SJCRH30 (cell line): ENCODE measurements around the gene SVEP1. TPM values are rescaled to one million over a fixed set of nuclear protein-coding genes. Genes with fewer than 3 reads are reported as not detected.
"Not testable (repeated sequence)": the region's sequence is repeated elsewhere in the genome, so short reads cannot be mapped to it uniquely, and the experiment has no call there.

Experiments used
- DNase-seq, 2 experiments: peaks; one replicate each; pipeline ENCODE4 v3.0.0-alpha.2; 2015 to 2020
- H3K27ac ChIP-seq: fragments of 250-450 bp; sonication (Bioruptor Pico); 2 replicates; pipeline ENCODE4 v1.5.1; 2020; ENCODE audit warnings: mild to moderate bottlenecking, moderate library complexity
- H3K27me3 ChIP-seq: fragments of 250-450 bp; sonication (Bioruptor Pico); 2 replicates; pipeline ENCODE4 v1.5.1; 2020; ENCODE audit warnings: mild to moderate bottlenecking, moderate library complexity
- H3K36me3 ChIP-seq: fragments of 250-450 bp; sonication (Bioruptor Pico); 2 replicates; pipeline ENCODE4 v1.5.1; 2020; ENCODE audit warnings: mild to moderate bottlenecking, moderate library complexity
- H3K4me1 ChIP-seq: fragments of 250-450 bp; sonication (Bioruptor Pico); 2 replicates; pipeline ENCODE4 v1.5.1; 2020; ENCODE audit warnings: mild to moderate bottlenecking, moderate library complexity
- H3K4me3 ChIP-seq: fragments of 250-450 bp; sonication (Bioruptor Pico); 2 replicates; pipeline ENCODE4 v1.5.1; 2020; ENCODE audit warnings: mild to moderate bottlenecking, moderate library complexity
- H3K9me3 ChIP-seq: fragments of 250-450 bp; sonication (Bioruptor Pico); replicated peaks from 2 replicates; pipeline ENCODE4 v1.5.1; 2020; ENCODE audit warnings: mild to moderate bottlenecking, moderate library complexity
- total RNA-seq: library from RNA; depleted of rRNA; stranded (reverse); fragments of >200 nt; shearing (Covaris generic); gene quantifications from 2 replicates; pipeline ENCODE4 v1.2.3, GENCODE V29; 2014

The SVEP1 gene
- total RNA-seq, 1 experiment from 2014 or later = 0.18 TPM

- Histone ChIP-seq H3K27me3 (no peaks in the 10 kb centered on the region), H3K4me1 (no peaks in the 10 kb centered on the region), H3K27ac (no peak overlapping the region), H3K4me3 (no peak overlapping the region), H3K9me3 (no peaks in the 10 kb centered on the region), H3K36me3 (no peaks in the 10 kb centered on the region)
- no peak for DNase-seq
Measured at GRCh38 chr9:110429453-110429852, 150.1 kb downstream of the SVEP1 start.

DNA sequence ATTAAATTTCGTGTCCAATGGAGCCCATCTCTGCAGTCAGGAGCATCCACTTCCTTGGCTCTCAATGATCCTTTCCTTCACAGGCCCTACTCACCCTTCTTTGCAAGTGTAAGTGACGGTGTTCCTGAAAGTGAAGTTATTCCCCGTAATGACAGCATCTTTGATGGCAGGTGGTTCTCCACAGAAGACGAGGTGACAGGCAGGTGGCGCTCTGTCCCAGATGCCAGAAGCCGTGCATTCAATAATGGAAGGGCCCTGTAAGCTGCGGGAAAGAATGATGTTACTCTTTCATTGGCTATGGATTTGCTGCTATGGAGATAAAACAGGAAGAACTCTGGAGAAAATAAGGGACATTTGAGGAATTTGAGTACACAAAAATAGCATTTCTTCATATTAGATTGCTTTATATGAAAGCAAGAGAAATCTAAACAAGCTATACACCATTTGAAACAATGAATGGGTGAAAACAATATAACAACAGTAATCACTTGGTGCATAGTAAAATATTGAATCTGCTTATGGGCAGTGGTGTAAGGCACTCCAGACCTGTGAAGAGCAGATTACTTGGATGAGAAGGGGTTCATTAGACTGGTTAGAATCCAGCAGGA, 151.9 kb downstream of the SVEP1 start:
- Histone ChIP-seq H3K36me3 (no peaks in the 10 kb centered on the region), H3K9me3 (no peaks in the 10 kb centered on the region), H3K27me3 (no peaks in the 10 kb centered on the region), H3K27ac (no peak overlapping the region), H3K4me3 (no peak overlapping the region), H3K4me1 (no peaks in the 10 kb centered on the region)
- DNase-seq = peak; percentile 50 to 74

GRCh38 chr9:110426052-110426709, 153.4 kb downstream of the SVEP1 start:
- Histone ChIP-seq H3K4me3 (no peak overlapping the region), H3K36me3 (no peaks in the 10 kb centered on the region), H3K4me1 (no peaks in the 10 kb centered on the region), H3K27ac (no peak overlapping the region), H3K9me3 (no peaks in the 10 kb centered on the region), H3K27me3 (no peaks in the 10 kb centered on the region)
- peak in 1 of 2 experiments; percentile 13 for DNase-seq

GRCh38 chr9:110414471-110414870, 165.1 kb downstream of the SVEP1 start:
- DNase-seq = no peak
- Histone ChIP-seq H3K4me1 (no peaks in the 10 kb centered on the region), H3K36me3 (no peaks in the 10 kb centered on the region), H3K9me3 (0 out of 2 replicates have a peak, but pooled peaks cover 4% of the 10 kb centered on the region), H3K4me3 (no peak overlapping the region), H3K27ac (no peak overlapping the region), H3K27me3 (no peaks in the 10 kb centered on the region)

DNA sequence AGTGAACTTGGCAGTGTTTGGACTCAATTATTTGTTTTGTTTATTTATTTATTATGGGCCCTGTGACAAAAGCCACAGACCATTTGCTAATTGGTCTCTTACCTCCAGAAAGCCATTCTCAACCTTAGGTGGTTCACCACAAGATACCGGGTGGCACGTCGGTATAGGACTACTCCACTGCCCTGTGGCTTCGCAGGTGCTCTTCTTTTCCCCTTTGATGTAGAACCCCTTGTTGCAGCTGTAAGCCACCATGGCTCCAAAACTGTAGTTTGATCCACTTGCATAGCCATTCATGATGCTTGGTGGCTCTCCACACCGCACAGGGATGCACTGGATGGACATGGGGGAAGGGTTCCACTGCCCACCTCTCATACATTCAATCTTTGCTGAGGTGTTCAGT, 168.6 kb downstream of the SVEP1 start:
- Histone ChIP-seq H3K4me1 (no peaks in the 10 kb centered on the region), H3K9me3 (0 out of 2 replicates have a peak, but pooled peaks cover 3% of the 10 kb centered on the region), H3K27me3 (0 out of 2 replicates have a peak, but pooled peaks cover 5% of the 10 kb centered on the region), H3K4me3 (no peak overlapping the region), H3K27ac (no peak overlapping the region), H3K36me3 (no peaks in the 10 kb centered on the region)
- no peak for DNase-seq

GRCh38 chr9:110408598-110408997, 170.9 kb downstream of the SVEP1 start:
- H3K4me3 ChIP-seq = no peak overlapping the region
- H3K4me1 ChIP-seq = no peaks in the 10 kb centered on the region
- no peaks in the 10 kb centered on the region for H3K36me3 ChIP-seq
- H3K27me3 ChIP-seq = 0 out of 2 replicates have a peak, but pooled peaks cover 5% of the 10 kb centered on the region
- no peak overlapping the region for H3K27ac ChIP-seq
- no peak for DNase-seq
- H3K9me3 ChIP-seq = no peaks in the 10 kb centered on the region

DNA sequence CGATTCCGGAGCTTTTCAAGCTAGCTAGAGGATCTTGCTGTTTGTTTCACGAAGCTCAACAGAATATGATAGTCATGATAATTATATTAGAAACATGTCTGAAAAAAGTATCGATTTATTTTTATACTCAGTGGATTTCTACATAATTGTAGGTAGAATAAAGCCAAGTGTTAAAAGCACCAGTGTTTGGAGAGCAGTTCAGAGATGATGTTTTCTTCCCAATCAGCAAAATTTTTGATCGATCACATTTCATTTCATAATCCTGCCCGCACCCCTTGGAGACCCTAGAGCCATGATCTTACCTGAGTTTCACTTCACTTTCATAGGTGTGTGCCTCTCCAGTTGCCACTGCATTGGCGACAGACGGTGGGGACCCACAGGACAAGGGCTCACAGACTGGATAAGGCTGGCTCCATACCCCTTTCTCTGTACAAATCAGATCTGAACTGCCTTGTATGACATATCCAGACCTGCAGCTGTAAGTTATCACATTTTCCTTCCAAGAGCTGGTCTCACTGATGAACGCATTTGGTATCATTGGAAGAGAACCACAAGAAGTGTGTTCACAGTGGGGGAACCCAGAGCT, 173.6 kb downstream of the SVEP1 start:
- no peak overlapping the region for H3K4me3 ChIP-seq
- H3K27me3 ChIP-seq = 0 out of 2 replicates have a peak, but pooled peaks cover 5% of the 10 kb centered on the region
- no peaks in the 10 kb centered on the region for H3K4me1 ChIP-seq
- H3K9me3 ChIP-seq = no peaks in the 10 kb centered on the region
- H3K27ac ChIP-seq = no peak overlapping the region
- DNase-seq = no peak
- no peaks in the 10 kb centered on the region for H3K36me3 ChIP-seq

DNA sequence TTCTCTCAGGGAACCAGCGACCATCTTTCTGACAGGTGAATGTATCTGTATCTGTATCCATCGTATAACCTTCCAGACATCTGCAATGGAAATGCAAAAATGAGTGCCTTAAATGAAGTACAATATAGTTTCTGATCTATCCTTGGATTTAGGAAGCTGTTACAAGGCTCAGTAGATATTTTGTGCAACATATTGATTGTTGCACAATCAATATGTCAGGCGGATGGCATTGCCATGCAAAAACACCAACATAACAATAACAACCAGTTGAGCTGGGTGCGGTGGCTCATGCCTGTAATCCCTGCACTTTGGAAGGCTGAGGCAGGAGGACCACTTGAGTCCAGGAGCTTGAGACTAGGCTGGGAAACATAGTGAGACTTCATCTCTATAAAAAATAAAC, 175.1 kb downstream of the SVEP1 start:
- Histone ChIP-seq H3K27me3 (0 out of 2 replicates have a peak, but pooled peaks cover 5% of the 10 kb centered on the region), H3K9me3 (no peaks in the 10 kb centered on the region), H3K4me1 (peaks cover 13% of the 10 kb centered on the region), H3K36me3 (no peaks in the 10 kb centered on the region), H3K27ac (no peak overlapping the region), H3K4me3 (no peak overlapping the region)
- no peak for DNase-seq

GRCh38 chr9:110399983-110400382, 179.6 kb downstream of the SVEP1 start:
- Histone ChIP-seq H3K27ac (no peak overlapping the region), H3K36me3 (no peaks in the 10 kb centered on the region), H3K4me1 (peaks cover 13% of the 10 kb centered on the region), H3K27me3 (no peaks in the 10 kb centered on the region), H3K4me3 (no peak overlapping the region), H3K9me3 (no peaks in the 10 kb centered on the region)
- peak; percentile 39 to 64 for DNase-seq

DNA sequence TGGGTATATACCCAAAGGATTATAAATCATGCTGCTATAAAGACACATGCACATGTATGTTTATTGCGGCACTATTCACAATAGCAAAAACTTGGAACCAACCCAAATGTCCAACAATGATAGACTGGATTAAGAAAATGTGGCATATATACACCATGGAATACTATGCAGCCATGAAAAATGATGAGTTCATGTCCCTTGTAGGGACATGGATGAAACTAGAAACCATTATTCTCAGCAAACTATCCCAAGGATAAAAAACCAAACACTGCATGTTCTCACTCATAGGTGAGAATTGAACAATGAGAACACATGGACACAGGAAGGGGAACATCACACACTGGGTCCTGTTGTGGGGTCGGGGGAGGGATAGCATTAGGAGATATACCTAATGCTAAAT, 180.5 kb downstream of the SVEP1 start:
- not testable (repeated sequence) for H3K9me3 ChIP-seq, H3K4me3 ChIP-seq, H3K27me3 ChIP-seq, H3K27ac ChIP-seq, H3K36me3 ChIP-seq, DNase-seq
- peaks cover 13% of the 10 kb centered on the region for H3K4me1 ChIP-seq

GRCh38 chr9:110391826-110392485, 187.6 kb downstream of the SVEP1 start:
- Histone ChIP-seq H3K9me3 (no peaks in the 10 kb centered on the region; the same call in 1 of the 2 replicates), H3K4me3 (no peak overlapping the region), H3K36me3 (no peaks in the 10 kb centered on the region), H3K27me3 (no peaks in the 10 kb centered on the region), H3K4me1 (no peaks in the 10 kb centered on the region), H3K27ac (no peak overlapping the region)
- DNase-seq = no peak

GRCh38 chr9:110389148-110389750, 190.3 kb downstream of the SVEP1 start:
- no peak for DNase-seq

GRCh38 chr9:110383491-110383890, 196.1 kb downstream of the SVEP1 start:
- Histone ChIP-seq H3K4me3 (no peak overlapping the region), H3K27ac (no peak overlapping the region), H3K27me3 (no peaks in the 10 kb centered on the region), H3K9me3 (no peaks in the 10 kb centered on the region), H3K36me3 (no peaks in the 10 kb centered on the region), H3K4me1 (no peaks in the 10 kb centered on the region)
- no peak for DNase-seq

More at GRCh38 chr9:110389148-110389750, 190.3 kb downstream of the SVEP1 start:
- no peaks in the 10 kb centered on the region; the same call in 1 of the 2 replicates for H3K9me3 ChIP-seq
- H3K4me1 ChIP-seq = no peaks in the 10 kb centered on the region
- H3K27ac ChIP-seq = no peak overlapping the region
- no peaks in the 10 kb centered on the region for H3K27me3 ChIP-seq
- H3K4me3 ChIP-seq = no peak overlapping the region
- H3K36me3 ChIP-seq = no peaks in the 10 kb centered on the region

GRCh38 chr9:110382731-110383130, 196.8 kb downstream of the SVEP1 start:
- Histone ChIP-seq H3K4me3 (no peak overlapping the region), H3K9me3 (no peaks in the 10 kb centered on the region), H3K27me3 (no peaks in the 10 kb centered on the region), H3K27ac (no peak overlapping the region), H3K36me3 (no peaks in the 10 kb centered on the region), H3K4me1 (no peaks in the 10 kb centered on the region)
- DNase-seq = no peak
